NCI-H226 (cell line): ENCODE data around the gene RMDN2.
A peak's percentile ranks its signal among the peaks of the same experiment; 100 is the strongest.

Experiments used
- DNase-seq: peaks from one replicate; pipeline ENCODE4 v3.0.0-alpha.2; 2015

Gene RMDN2

GRCh38 chr2:38057651-38058410, 132.7 kb downstream of the RMDN2 start:
- peak; percentile 69 for DNase-seq

DNA sequence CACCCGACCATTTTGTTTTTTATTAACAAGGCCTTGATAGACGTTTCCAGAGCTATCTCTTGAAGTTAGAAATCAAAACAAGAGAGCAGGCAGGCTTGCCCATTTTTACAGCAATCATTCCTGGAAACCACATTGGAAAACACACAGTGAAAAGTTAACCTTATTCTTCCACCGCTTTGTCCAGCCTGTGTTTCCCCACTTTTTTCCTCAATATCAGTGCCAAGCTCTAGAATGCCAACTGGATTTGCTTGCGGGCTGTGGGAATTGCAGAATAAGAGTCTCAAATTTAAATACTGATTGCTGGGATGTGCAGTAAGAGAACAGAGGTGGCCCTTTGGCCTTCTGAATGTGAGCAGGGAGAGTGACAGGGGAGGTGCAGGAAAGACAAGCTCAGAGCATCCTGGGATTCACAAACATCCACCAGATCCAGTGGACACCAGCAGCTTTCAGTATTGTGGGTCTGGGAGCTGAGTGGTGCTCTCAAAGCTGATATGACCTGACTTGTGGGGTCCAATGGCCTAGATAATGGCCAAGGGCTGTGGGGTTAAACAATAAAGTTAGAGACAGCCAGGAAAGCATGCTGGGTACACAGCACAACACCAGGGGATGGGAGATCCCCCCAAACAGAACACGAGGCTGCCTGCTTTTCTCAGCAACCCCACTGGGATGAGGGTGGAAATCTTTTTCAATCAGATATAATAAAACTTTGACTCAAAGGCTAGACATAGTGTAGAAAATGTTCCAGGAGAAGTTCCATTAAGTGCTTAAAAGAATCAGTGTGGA, 135.3 kb downstream of the RMDN2 start:
- DNase-seq = no peak

DNA sequence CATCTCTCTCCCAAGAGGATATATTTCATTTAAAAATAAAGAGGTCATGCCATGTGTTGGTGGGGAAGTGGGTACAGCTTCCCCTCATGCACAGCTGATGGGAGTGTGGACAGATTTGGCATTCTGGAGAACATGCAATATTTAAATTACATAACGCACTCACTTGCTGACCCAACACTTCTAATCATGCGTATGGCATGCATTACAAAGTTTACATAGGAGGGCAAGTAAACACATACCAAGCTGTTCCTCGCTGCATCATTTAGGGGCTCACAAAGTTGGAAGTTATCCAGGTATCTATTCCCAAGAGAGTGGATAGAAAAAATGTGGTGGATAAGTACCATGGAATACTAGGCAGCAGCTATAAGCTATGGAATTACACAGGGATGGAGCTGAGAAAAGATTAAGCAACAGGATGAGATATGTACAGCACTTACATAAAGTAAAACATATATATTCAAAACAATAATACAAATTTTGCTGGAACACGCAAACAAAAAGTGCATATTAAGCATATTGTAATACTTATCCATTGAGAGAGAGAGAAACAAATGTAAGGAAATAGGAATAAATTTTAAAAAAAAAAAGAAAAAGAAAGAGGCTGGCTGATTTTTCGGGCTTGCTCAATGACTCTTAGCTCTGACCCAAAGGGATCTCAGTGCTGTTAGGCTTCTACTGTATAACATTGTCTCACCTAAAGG, 139.9 kb downstream of the RMDN2 start:
- DNase-seq = no peak

DNA sequence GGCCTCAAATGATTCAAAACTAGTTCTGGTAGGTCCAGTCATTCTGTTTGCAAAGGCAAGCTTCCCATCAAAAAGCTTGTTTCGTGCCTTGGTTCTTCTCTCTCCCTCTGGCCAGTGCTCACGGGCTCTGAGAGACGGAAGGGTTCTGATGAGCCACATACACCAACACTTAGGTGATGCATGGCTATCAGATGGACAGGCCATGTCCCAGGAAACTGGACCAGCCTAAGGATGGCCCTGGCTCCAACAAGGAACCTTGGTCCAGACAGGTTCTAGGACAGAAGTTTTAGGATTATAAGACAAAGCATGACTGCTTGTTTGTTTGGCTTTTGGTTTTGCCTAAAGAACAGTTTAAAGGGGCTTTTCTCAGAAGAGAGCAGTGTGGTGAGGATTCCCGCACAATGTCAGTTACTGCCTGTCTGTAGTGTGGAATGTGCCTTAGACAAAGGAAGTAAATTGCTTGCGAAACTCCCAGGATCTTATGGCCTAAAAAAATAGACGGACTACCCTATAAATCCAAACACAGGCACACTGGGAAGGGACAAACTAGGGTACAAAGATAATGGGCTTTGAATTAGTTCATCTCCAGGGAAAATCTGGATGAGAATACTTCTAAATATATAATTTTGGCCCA, 140.5 kb downstream of the RMDN2 start:
- DNase-seq = no peak

GRCh38 chr2:38066421-38067115, 141.5 kb downstream of the RMDN2 start:
- DNase-seq = no peak
